ENCODE results near the gene ETDC. TPM values are rescaled to one million over a fixed set of nuclear protein-coding genes. Genes with fewer than 3 reads are reported as not detected.

The ETDC gene
- total and polyA plus RNA-seq, 2 of the 4 experiments (the other 2 are of a cell fraction), result not detected

- dilution Hi-C loops (cut with HindIII; ENCODE audit: low sequenced_read_pairs, unreplicated experiment) (no loop called here), in situ Hi-C loops (cut with MboI; ENCODE audit: low sequenced_read_pairs) (no loop called here), intact Hi-C loops (cut with micrococcal nuclease) (no loop called here)
- no peak overlapping the region for H4K5ac ChIP-seq (ENCODE audit: low read depth, low read length)
- CTCF ChIA-PET, result no interaction called here
- TF ChIP-seq, protein P1, sequence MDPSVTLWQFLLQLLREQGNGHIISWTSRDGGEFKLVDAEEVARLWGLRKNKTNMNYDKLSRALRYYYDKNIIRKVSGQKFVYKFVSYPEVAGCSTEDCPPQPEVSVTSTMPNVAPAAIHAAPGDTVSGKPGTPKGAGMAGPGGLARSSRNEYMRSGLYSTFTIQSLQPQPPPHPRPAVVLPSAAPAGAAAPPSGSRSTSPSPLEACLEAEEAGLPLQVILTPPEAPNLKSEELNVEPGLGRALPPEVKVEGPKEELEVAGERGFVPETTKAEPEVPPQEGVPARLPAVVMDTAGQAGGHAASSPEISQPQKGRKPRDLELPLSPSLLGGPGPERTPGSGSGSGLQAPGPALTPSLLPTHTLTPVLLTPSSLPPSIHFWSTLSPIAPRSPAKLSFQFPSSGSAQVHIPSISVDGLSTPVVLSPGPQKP (IDR thresholded peaks at IDR 0.05; ENCODE audit: borderline replicate concordance, low read depth, low read length), result no peak
- no peak for TF ChIP-seq NFE2L2 (IDR thresholded peaks at IDR 0.05; ENCODE audit: low read depth, low read length)
- TF ChIP-seq RCOR1 (IDR thresholded peaks at IDR 0.05; ENCODE audit: insufficient replicate concordance, low read length), result no peak
- no peaks in the 10 kb centered on the region for H3K9me3 ChIP-seq (ENCODE audit: control insufficient read depth, insufficient read depth, low read length)
- H3K27me3 ChIP-seq (ENCODE audit: control insufficient read depth, insufficient read depth, low read length), result no peaks in the 10 kb centered on the region; the same call in 1 of the 2 replicates
- no peak for DNase-seq
- peaks cover 0 to 3% of the 10 kb centered on the region in 2 experiments; a peak in 2 of 4 replicates for H3K79me1 ChIP-seq (ENCODE audit: low read depth in 1 of 2, low read length in 2 of 2)
- no peak overlapping the region for H2AK9ac ChIP-seq (replicated peaks; ENCODE audit: low read depth, low read length, poor library complexity)
- no peak overlapping the region for H4K91ac ChIP-seq (ENCODE audit: insufficient read depth, low read depth, low read length)
- no peak overlapping the region for H2BK120ac ChIP-seq (ENCODE audit: low read depth, low read length)
- no peak overlapping the region for H2BK15ac ChIP-seq (ENCODE audit: low read depth, low read length)
- H4K20me1 ChIP-seq (ENCODE audit: insufficient read depth, low read length), result no peaks in the 10 kb centered on the region
- ATAC-seq (ENCODE audit: low read depth), result no peak
- H3K14ac ChIP-seq (replicated peaks; ENCODE audit: low read depth, low read length), result no peak overlapping the region
- no peak overlapping the region for H3K4ac ChIP-seq (ENCODE audit: low read depth, low read length)
- no CpG with 5 or more reads among the region's 3 CpGs for WGBS, 2 experiments (ENCODE audit: extremely low coverage in 2 of 2, insufficient read length in 1 of 2)
- no peak overlapping the region for H2AFZ ChIP-seq (replicated peaks; ENCODE audit: low read length, poor library complexity)
- no peaks in the 10 kb centered on the region for H3K36me3 ChIP-seq (ENCODE audit: control insufficient read depth, insufficient read depth, low read length)
- no peak overlapping the region for H3K9ac ChIP-seq (ENCODE audit: low read depth, low read length)
- no peak overlapping the region for H4K8ac ChIP-seq (ENCODE audit: low read depth in 2 of 2, low read length in 2 of 2)
- no peaks in the 10 kb centered on the region for H3K9me1 ChIP-seq (ENCODE audit: insufficient read depth, low read length)
- H2BK5ac ChIP-seq (ENCODE audit: low read depth, low read length, poor library complexity, severe bottlenecking), result no peak overlapping the region
- no peak overlapping the region for H2AK5ac ChIP-seq (ENCODE audit: low read depth, low read length)
- no peak overlapping the region for H3K18ac ChIP-seq (ENCODE audit: low read depth, low read length)
- no peaks in the 10 kb centered on the region for H3K4me1 ChIP-seq (ENCODE audit: control insufficient read depth, insufficient read depth, low read length)
- no peak overlapping the region for H2BK20ac ChIP-seq (ENCODE audit: low read depth, low read length)
- H3K23ac ChIP-seq (ENCODE audit: low read depth, low read length), result no peak overlapping the region
- BruUV-seq (replicated peaks), result no TSS peak
- no peak overlapping the region for H3K4me2 ChIP-seq (ENCODE audit: low read depth, low read length)
- H3K4me3 ChIP-seq (ENCODE audit: insufficient read depth, low read depth, low read length), result no peak overlapping the region
- POLR2A ChIA-PET (ENCODE audit: unreplicated experiment), result interaction anchor here (0.6 kb wide), 1 partner anchor 198 kb away, joined by 3 read pairs; no protein-coding TSS in a partner anchor
- H3K27ac ChIP-seq (ENCODE audit: insufficient read depth, low read length), result no peak overlapping the region
- H3K56ac ChIP-seq (ENCODE audit: extremely low read depth, insufficient read depth, low read length), result no peak overlapping the region
These were observed 2.1 kb upstream of the ETDC start for GRCh38 chrX:135307171-135307570.
